ENCODE results near the gene MOCS1.

The MOCS1 gene

DNA sequence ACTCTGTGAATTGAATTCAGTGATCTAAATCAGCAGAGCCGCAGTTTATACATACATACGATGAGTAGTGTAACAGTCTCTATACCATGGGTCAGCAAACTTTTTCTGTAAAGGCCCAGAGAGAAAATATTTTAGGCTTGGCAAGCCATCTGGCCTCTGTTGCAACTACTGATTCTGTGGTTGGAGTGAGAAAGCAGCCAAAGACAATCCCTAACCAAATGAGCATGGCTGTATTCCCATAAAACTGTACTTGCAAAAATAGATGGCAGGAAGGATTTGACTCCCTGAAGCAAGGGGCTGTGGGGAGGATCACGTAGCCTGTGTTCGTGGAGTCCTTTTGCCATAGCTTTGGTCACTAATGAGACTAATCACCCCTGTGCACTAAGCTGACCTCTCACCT is 17.9 kb upstream of the MOCS1 start:
- TF ChIP-seq, protein P1, sequence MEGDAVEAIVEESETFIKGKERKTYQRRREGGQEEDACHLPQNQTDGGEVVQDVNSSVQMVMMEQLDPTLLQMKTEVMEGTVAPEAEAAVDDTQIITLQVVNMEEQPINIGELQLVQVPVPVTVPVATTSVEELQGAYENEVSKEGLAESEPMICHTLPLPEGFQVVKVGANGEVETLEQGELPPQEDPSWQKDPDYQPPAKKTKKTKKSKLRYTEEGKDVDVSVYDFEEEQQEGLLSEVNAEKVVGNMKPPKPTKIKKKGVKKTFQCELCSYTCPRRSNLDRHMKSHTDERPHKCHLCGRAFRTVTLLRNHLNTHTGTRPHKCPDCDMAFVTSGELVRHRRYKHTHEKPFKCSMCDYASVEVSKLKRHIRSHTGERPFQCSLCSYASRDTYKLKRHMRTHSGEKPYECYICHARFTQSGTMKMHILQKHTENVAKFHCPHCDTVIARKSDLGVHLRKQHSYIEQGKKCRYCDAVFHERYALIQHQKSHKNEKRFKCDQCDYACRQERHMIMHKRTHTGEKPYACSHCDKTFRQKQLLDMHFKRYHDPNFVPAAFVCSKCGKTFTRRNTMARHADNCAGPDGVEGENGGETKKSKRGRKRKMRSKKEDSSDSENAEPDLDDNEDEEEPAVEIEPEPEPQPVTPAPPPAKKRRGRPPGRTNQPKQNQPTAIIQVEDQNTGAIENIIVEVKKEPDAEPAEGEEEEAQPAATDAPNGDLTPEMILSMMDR (IDR thresholded peaks at IDR 0.05): no peak
- no peaks in the 10 kb centered on the region for H3K27me3 Mint-ChIP-seq (ENCODE audit: low read depth, poor library complexity)
- no peak overlapping the region for H3K4me3 Mint-ChIP-seq
- H3K27ac Mint-ChIP-seq: no peak overlapping the region
- H3K4me1 Mint-ChIP-seq: peaks cover 14% of the 10 kb centered on the region
- DNase-seq: no peak
- peaks cover 7% of the 10 kb centered on the region for H3K9me3 Mint-ChIP-seq
- no peaks in the 10 kb centered on the region for H3K36me3 Mint-ChIP-seq (ENCODE audit: low read depth)

DNA sequence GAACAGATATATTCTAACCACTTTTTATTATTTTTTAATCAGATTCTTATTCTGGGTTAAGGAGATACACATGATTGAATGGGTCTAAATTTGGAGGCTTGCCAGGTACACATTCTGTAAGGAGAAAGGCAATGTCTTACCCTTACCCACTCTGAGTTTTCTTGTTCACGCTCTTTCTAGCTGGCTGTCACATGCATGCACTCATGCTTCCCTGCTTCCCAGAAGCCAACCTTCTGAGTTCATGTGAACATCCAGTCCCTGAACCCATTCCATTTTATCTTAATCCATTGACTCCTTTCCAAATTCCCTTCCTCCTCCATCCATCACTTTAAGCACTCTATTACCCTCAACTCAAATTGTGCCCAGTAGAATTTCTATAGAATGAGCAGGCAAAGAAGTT is 17.5 kb upstream of the MOCS1 start:
- DNase-seq: no peak
- Mint-ChIP-seq H3K4me3 (no peak overlapping the region), H3K4me1 (peaks cover 14% of the 10 kb centered on the region), H3K36me3 (ENCODE audit: low read depth) (no peaks in the 10 kb centered on the region), H3K9me3 (peaks cover 7% of the 10 kb centered on the region), H3K27me3 (ENCODE audit: low read depth, poor library complexity) (no peaks in the 10 kb centered on the region), H3K27ac (no peak overlapping the region)
- TF ChIP-seq, protein P1 (IDR thresholded peaks at IDR 0.05): no peak

DNA sequence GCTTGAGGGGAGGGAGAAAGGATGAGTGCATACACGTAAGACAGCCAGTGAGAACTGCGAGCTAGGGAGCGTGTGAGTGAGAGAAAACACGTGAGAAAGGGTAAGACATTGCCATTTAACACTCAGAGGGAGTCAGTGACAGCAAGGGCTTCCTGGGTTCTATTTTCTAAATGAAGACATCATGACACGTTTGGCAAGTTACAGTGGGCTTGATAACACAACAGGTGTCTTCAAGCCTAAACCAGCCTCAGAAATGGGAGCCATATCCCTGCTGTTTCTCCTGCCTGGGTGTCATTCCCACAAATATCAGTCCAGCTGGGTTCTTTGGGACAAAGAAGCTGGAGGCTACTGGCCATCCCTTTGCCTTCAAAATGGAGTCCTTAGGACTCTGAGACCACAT is 16.9 kb upstream of the MOCS1 start:
- DNase-seq: no peak
- H3K36me3 Mint-ChIP-seq (ENCODE audit: low read depth): no peaks in the 10 kb centered on the region
- H3K27ac Mint-ChIP-seq: no peak overlapping the region
- peaks cover 14% of the 10 kb centered on the region for H3K4me1 Mint-ChIP-seq
- no peak overlapping the region for H3K4me3 Mint-ChIP-seq
- H3K9me3 Mint-ChIP-seq: peaks cover 7% of the 10 kb centered on the region
- no peaks in the 10 kb centered on the region for H3K27me3 Mint-ChIP-seq (ENCODE audit: low read depth, poor library complexity)
- TF ChIP-seq, protein P1 (IDR thresholded peaks at IDR 0.05): no peak

DNA sequence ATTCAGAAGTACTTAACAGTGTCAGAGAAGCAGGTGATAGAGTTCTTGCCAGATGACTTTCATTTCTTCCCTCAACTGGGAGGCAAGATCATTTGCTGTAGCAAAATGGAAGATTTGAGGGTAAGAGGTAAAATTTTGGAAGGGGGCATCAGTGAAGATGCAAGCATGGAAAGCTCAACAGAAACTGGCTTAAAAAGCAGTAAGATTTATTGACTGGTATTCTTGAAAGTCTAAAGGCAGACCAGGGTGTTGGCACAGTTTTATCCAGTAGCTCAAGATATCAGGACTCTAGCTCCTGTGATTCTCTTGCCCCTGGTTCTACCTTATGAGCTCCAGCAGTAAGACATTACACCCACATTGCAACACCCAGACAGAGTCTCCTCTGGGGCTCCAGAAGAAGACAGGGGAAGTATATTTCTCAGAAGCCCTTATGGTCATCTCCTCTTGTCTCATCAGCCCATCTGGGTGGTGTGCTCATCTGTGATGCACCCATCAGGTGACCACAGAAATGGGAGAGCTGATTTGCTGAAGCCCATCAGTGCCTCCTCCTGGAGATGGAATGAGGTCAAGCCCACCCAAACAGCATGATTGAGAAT is 16.0 kb upstream of the MOCS1 start:
- Mint-ChIP-seq H3K27me3 (ENCODE audit: low read depth, poor library complexity) (no peaks in the 10 kb centered on the region), H3K9me3 (peaks cover under 1% of the 10 kb centered on the region), H3K36me3 (ENCODE audit: low read depth) (no peaks in the 10 kb centered on the region), H3K4me1 (peaks cover 14% of the 10 kb centered on the region), H3K4me3 (no peak overlapping the region), H3K27ac (no peak overlapping the region)
- TF ChIP-seq, protein P1 (IDR thresholded peaks at IDR 0.05): no peak
- DNase-seq: no peak

DNA sequence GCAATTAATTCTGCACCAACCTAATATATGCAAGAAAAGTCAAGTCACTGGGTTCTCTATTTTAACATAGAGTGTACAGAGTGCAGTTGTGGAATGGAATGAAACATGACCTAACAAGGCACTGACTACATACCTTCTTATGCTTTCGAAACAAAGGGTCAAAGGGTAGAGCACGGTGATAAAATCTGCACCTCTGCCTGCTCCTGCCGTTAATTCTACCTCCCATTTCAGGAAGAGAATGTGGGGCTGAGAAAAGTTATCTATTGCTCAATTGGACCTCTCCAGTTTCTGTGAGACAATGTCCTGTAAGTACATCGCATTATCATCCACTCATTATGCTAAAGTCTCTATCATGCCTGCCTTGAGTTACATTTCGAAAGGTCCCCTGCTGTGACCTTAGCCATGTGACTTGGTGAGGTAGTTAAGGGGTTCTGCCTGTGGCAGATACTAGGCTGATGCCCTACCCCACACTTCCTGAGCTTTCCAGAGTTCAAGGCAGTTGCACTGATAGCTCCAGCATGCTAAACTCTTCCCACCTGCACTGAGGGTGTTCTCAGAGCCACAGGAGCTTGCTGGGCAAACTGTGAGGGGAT is 14.0 kb upstream of the MOCS1 start:
- Mint-ChIP-seq H3K4me3 (no peak overlapping the region), H3K27me3 (ENCODE audit: low read depth, poor library complexity) (no peaks in the 10 kb centered on the region), H3K36me3 (ENCODE audit: low read depth) (no peaks in the 10 kb centered on the region), H3K27ac (no peak overlapping the region), H3K4me1 (peaks cover 17% of the 10 kb centered on the region), H3K9me3 (no peaks in the 10 kb centered on the region)
- TF ChIP-seq, protein P1 (IDR thresholded peaks at IDR 0.05): no peak
- DNase-seq: no peak

DNA sequence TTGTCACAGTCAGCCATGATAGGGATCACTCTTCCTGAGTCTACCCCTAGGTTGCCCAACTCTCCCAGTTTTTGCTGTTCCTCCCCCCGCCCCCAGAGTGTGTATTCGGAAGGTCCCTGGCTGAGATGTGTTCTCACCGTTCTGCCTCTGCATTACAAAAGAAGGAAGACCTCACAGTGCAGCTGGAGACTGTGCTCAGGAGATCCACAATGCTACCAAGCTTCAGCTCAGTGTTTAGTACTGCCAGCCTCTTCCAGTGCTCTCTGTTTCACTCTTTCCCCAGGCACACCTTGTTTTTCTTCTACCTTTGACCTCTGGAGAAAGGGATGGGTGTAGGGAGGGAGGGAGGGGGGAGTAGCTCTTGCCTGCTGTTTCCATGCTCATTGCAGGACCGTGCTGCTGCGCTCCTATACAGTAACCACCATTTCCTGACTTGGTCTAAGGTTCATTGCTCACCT is 13.4 kb upstream of the MOCS1 start:
- H3K4me3 Mint-ChIP-seq: no peak overlapping the region
- no peaks in the 10 kb centered on the region for H3K27me3 Mint-ChIP-seq (ENCODE audit: low read depth, poor library complexity)
- no peak overlapping the region for H3K27ac Mint-ChIP-seq
- no peaks in the 10 kb centered on the region for H3K9me3 Mint-ChIP-seq
- DNase-seq: no peak
- peaks cover 19% of the 10 kb centered on the region for H3K4me1 Mint-ChIP-seq
- TF ChIP-seq, protein P1 (IDR thresholded peaks at IDR 0.05): no peak
- H3K36me3 Mint-ChIP-seq (ENCODE audit: low read depth): no peaks in the 10 kb centered on the region

Data from nephron progenitor cell (in vitro differentiated cells).